Measurements from ENCODE around the gene BAHD1. TPM values are rescaled to one million over a fixed set of nuclear protein-coding genes. Genes with fewer than 3 reads are reported as not detected.

The BAHD1 gene
- total RNA-seq, 1 experiment from 2014 or later, result 40.6 TPM

DNA sequence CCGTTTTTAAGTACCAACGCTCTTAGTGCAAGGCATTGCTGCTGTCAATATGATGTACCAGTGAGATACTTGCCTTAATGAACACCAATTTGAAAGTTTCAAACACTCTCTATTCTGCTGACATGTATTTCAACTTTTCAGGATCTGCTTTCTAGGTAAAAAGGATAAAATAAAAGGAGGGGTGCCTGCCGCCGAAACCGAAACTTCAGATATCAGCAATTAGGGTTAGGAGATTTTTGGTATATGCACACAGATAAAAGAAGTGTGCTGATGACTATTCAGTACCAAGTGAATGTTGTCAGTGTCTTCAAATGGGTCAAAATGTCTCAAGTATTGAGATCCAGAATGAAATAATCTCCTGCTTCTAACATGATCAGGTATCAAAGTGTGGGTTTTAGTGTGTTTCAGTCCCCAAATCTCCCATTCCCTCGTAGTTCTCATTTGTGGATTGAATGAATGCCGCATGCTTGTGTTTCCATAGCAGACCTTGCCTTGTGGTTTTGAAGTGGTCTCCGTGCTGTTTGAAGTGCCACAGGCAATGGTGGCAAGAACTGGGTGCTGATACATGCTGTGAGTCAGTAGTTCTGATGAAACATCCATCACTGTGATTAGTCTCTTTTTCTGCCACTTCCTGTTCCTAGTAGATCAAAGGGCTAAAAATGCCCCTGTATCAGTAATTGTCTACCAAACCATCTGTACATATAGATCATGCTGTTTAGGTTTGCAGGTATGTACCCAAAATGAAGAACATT lies 52.5 kb downstream of the BAHD1 start:
- POLR2A ChIA-PET, result no interaction called here
- no TSS peak for BruUV-seq (replicated peaks)
- CTCF ChIA-PET, result no interaction called here
- Histone ChIP-seq H3K9me3 (ENCODE audit: control insufficient read depth, insufficient read depth, low read depth, low read length) (no peaks in the 10 kb centered on the region), H3K4me3 (ENCODE audit: low read depth in 2 of 2, low read length in 2 of 2) (no peak overlapping the region), H3K36me3 (ENCODE audit: control insufficient read depth, insufficient read depth, low read length) (no peaks in the 10 kb centered on the region), H3K4me1 (ENCODE audit: control insufficient read depth, insufficient read depth, low read length) (no peaks in the 10 kb centered on the region), H3K27ac (ENCODE audit: low read length) (no peak overlapping the region), H3K27me3 (ENCODE audit: control insufficient read depth, insufficient read depth, low read length) (no peaks in the 10 kb centered on the region)
- ATAC-seq (no peak), DNase-seq (ENCODE audit: low read depth, low spot score) (no peak)
- intact Hi-C loops (cut with micrococcal nuclease; ENCODE audit: unreplicated experiment), result no loop called here
- in situ Hi-C loops (cut with HindIII; ENCODE audit: low pct_unique_long_range_greater_than_20kb, low sequenced_read_pairs), result no loop called here
- TF ChIP-seq POLR2AphosphoS5 (IDR thresholded peaks at IDR 0.05; ENCODE audit: low read depth, low read length) (no peak), TCF7L2 (IDR thresholded peaks at IDR 0.05; ENCODE audit: low read depth, low read length) (no peak), SIN3A (IDR thresholded peaks at IDR 0.05; ENCODE audit: borderline replicate concordance, insufficient read depth, low read depth, low read length) (no peak), REST (IDR thresholded peaks at IDR 0.05; ENCODE audit: insufficient read depth in 1 of 2, low read depth in 2 of 2, low read length in 1 of 2) (no peak)
- TF ChIP-seq, protein P1, sequence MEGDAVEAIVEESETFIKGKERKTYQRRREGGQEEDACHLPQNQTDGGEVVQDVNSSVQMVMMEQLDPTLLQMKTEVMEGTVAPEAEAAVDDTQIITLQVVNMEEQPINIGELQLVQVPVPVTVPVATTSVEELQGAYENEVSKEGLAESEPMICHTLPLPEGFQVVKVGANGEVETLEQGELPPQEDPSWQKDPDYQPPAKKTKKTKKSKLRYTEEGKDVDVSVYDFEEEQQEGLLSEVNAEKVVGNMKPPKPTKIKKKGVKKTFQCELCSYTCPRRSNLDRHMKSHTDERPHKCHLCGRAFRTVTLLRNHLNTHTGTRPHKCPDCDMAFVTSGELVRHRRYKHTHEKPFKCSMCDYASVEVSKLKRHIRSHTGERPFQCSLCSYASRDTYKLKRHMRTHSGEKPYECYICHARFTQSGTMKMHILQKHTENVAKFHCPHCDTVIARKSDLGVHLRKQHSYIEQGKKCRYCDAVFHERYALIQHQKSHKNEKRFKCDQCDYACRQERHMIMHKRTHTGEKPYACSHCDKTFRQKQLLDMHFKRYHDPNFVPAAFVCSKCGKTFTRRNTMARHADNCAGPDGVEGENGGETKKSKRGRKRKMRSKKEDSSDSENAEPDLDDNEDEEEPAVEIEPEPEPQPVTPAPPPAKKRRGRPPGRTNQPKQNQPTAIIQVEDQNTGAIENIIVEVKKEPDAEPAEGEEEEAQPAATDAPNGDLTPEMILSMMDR (IDR thresholded peaks at IDR 0.05), result no peak

GRCh38 chr15:40495516-40495915 lies 54.8 kb downstream of the BAHD1 start:
- DNase-seq (ENCODE audit: low read depth, low spot score), result no peak
- no TSS peak for BruUV-seq (replicated peaks)
- POLR2A ChIA-PET, result no interaction called here
- intact Hi-C loops (cut with micrococcal nuclease; ENCODE audit: unreplicated experiment), result no loop called here
- Histone ChIP-seq H3K4me3 (ENCODE audit: low read depth in 2 of 2, low read length in 2 of 2) (no peak overlapping the region), H3K4me1 (ENCODE audit: control insufficient read depth, insufficient read depth, low read length) (no peaks in the 10 kb centered on the region), H3K27ac (ENCODE audit: low read length) (no peak overlapping the region), H3K27me3 (ENCODE audit: control insufficient read depth, insufficient read depth, low read length) (no peaks in the 10 kb centered on the region), H3K36me3 (ENCODE audit: control insufficient read depth, insufficient read depth, low read length) (no peaks in the 10 kb centered on the region), H3K9me3 (ENCODE audit: control insufficient read depth, insufficient read depth, low read depth, low read length) (no peaks in the 10 kb centered on the region)
- in situ Hi-C loops (cut with HindIII; ENCODE audit: low pct_unique_long_range_greater_than_20kb, low sequenced_read_pairs), result no loop called here
- TF ChIP-seq, protein P1 (IDR thresholded peaks at IDR 0.05), result no peak
- no peak for TF ChIP-seq TCF7L2 (IDR thresholded peaks at IDR 0.05; ENCODE audit: low read depth, low read length)
- TF ChIP-seq POLR2AphosphoS5 (IDR thresholded peaks at IDR 0.05; ENCODE audit: low read depth, low read length), result no peak
- no peak for TF ChIP-seq SIN3A (IDR thresholded peaks at IDR 0.05; ENCODE audit: borderline replicate concordance, insufficient read depth, low read depth, low read length)
- TF ChIP-seq REST (IDR thresholded peaks at IDR 0.05; ENCODE audit: insufficient read depth in 1 of 2, low read depth in 2 of 2, low read length in 1 of 2), result no peak
- no peak for ATAC-seq
- CTCF ChIA-PET, result interaction anchor here (0.6 kb wide), 2 partner anchors 288 to 290 kb away, joined by 3 to 5 read pairs; no protein-coding TSS in a partner anchor

Measured in Panc1 (cell line).